Measurements from ENCODE around the gene CEP290.

DNA sequence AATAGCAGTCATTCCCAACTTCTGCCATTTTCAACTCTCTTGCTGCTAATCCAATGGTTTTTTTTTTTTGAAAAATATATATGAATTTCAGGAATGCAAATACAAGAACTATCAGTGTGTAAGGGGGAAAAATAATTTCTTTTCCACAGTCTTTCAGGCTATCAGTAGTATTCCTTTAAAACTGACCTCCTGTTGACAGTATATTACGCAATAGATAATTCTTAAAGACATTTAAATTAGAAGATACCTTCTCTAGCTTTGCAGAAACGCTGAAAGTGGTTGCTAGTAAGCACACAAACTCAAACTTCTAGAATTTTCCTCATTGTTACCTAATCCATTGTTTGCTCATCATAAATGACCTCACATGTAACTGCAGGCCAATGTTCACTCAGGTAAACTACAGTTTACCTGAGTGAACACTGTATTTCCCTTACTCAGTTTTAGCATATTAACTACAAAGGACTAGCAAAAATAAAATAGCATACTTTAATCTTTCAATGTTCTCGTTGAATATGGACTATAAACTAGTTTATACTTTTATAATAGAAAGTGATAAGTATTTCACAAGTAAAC lies 112.7 kb downstream of the CEP290 start, which contains the start of gene C12orf50:
- TF ChIP-seq, protein P1, sequence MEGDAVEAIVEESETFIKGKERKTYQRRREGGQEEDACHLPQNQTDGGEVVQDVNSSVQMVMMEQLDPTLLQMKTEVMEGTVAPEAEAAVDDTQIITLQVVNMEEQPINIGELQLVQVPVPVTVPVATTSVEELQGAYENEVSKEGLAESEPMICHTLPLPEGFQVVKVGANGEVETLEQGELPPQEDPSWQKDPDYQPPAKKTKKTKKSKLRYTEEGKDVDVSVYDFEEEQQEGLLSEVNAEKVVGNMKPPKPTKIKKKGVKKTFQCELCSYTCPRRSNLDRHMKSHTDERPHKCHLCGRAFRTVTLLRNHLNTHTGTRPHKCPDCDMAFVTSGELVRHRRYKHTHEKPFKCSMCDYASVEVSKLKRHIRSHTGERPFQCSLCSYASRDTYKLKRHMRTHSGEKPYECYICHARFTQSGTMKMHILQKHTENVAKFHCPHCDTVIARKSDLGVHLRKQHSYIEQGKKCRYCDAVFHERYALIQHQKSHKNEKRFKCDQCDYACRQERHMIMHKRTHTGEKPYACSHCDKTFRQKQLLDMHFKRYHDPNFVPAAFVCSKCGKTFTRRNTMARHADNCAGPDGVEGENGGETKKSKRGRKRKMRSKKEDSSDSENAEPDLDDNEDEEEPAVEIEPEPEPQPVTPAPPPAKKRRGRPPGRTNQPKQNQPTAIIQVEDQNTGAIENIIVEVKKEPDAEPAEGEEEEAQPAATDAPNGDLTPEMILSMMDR (IDR thresholded peaks at IDR 0.05; ENCODE audit: low read depth, low read length): no peak
- TF ChIP-seq EZH2phosphoT487 (IDR thresholded peaks at IDR 0.05; ENCODE audit: low read depth): no peak
